ENCODE data around the gene HMGA1.

The HMGA1 gene, protein sequence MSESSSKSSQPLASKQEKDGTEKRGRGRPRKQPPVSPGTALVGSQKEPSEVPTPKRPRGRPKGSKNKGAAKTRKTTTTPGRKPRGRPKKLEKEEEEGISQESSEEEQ

DNA sequence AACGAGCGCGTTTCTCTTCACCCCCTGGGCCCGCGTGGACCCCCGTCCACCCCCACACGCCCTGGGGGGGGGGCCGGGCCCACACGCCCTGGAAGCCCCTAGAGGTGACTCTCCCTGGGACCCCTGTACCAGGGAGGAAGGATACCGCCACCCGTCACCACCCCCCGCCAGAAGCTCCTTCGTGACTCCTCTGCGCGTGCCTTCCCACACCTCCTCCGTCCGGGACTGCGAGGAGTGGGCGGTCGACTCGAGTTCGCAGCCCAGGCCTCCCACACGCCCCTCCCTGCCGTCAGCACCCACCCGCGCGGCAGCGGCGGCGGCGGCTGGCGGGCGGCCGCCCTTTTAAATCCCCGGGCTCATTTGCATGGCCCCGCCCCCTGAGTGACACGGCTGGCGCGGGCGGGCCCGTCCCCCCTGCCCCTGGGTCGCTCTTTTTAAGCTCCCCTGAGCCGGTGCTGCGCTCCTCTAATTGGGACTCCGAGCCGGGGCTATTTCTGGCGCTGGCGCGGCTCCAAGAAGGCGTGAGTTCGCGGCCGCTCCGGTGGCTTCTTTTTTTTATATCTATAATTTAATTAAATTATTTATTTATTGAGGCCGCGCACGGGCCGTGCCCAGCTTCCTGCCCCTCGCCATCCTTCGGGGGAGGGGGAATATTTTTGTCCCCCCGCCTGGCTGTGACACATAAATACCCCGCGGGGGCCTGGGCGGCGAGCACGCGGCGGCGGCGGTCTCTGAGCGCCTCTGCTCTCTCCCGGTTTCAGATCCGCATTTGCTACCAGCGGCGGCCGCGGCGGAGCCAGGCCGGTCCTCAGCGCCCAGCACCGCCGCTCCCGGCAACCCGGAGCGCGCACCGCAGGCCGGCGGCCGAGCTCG, at the start of gene HMGA1:
Gene HMGA1 (plus strand): TSS at position 431 of the 873 bp plus-strand sequence. CDS start 3,908 bp downstream, outside the sequence.
- peak; percentile 73 for DNase-seq

DNA sequence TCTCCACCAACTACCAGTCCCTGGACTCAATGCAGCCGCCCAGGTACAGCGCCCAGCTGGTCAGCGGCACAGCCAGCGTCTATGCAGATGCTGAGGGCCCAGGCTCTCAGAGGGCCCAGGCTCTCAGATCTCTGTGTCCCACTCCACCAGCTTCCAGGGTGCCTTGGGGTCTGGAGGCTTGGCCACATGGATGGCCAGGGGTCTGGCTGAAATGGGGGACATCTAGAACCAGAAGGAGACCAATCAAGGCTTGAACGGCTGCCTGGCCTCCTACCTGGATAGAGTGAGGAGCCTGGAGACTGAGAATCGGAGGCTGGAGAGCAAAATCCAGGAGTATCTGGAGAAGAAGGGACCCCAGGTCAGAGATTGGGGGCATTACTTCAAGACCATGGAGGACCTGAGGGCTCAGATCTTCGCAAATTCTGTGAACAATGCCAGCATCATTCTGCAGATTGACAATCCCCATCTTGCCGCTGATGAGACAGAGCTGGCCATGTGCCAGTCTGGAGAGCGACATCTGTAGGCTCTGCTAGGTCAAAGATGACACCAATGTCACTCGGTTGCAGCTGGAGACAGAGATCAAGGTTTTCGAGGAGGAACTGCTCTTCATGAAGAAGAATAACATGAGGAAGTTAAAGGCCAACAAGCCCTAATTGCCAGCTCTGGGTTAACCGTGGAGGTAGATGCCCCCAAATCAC, 46.7 kb upstream of the HMGA1 start:
- no peak for DNase-seq

DNA sequence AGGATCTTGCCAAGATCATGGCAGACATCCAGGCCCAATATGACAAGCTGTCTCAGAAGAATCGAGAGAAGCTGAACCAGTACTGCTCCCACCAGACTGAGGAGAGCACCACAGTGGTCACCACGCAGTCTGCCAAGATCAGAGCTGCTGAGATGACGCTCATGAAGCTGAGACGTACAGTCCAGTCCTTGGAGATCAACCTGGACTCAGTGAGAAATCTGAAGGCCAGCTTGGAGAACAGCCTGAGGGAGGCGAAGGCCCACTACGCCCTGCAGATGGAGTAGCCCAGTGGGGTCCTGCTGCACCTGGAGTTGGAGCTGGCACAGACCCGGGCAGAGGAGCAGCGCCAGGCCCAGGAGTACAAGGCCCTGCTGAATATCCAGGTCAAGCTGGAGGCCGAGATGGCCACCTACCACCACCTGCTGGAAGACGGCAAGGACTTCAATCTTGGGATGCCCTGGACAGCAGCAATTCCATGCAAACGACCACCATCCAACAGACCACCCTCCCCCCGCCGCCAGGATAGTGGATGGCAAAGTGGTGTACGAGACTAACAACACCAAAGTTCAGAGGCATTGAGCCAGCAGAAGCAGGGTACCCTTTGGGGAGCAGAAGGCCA, 46.1 kb upstream of the HMGA1 start:
- DNase-seq = no peak

DNA sequence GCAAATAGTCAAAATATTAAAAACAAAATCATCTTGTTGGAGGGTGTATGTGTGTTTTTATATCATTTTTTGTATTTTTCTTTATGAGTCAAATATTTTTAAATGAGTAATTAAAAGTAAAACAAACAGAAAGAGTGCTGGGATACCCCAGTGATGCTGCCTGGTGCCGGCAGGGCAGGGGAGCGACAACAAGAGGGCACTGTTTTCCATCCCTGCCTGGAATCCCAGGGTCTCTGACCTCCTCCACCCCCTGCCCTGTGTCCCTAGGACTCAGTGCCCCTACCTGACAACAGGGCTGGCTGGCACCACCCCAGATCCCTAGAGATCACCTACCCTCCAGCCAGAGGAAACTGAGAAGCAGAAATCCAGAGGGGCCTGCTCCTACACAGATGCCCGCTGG, 41.9 kb upstream of the HMGA1 start:
- DNase-seq = no peak

- no peak for DNase-seq
These were observed 41.0 kb upstream of the HMGA1 start for GRCh38 chr6:34195726-34196115.

- peak; percentile 71 for DNase-seq
These were observed 40.4 kb upstream of the HMGA1 start for GRCh38 chr6:34196116-34196832.

GRCh38 chr6:34196833-34197195, 39.9 kb upstream of the HMGA1 start:
- no peak for DNase-seq

GRCh38 chr6:34200340-34200971, 36.2 kb upstream of the HMGA1 start:
- DNase-seq = no peak

DNA sequence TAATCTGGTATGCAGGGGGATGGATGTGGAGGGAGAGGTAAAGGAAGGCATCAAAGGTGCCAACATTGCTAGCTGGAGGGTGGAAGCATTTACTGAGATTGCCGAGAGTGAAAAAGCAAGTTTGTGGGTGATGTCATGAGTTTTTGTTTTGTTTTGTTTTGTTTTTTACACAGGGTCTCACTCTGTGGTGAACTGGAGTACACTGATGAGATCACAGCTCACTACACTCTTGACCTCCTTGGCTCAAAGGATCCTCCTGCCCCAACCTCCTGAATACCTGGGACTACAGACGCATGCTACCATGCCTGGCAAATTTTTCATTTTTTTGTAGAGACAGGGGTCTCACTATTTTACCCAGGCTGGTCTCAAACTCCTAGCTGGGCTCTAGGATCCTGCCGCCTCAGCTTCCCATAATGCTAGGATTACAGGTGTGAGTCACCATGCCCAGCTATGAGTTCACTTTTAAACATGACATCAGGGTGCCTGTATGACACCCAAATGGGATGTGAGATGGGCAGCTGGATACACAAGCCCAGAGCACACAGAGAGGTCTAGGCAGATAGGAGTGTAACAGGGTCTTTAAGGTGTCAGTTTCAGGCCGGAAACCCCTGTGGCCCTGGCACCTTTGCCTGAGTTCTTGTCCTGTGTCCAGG, 35.1 kb upstream of the HMGA1 start:
- no peak for DNase-seq

DNA sequence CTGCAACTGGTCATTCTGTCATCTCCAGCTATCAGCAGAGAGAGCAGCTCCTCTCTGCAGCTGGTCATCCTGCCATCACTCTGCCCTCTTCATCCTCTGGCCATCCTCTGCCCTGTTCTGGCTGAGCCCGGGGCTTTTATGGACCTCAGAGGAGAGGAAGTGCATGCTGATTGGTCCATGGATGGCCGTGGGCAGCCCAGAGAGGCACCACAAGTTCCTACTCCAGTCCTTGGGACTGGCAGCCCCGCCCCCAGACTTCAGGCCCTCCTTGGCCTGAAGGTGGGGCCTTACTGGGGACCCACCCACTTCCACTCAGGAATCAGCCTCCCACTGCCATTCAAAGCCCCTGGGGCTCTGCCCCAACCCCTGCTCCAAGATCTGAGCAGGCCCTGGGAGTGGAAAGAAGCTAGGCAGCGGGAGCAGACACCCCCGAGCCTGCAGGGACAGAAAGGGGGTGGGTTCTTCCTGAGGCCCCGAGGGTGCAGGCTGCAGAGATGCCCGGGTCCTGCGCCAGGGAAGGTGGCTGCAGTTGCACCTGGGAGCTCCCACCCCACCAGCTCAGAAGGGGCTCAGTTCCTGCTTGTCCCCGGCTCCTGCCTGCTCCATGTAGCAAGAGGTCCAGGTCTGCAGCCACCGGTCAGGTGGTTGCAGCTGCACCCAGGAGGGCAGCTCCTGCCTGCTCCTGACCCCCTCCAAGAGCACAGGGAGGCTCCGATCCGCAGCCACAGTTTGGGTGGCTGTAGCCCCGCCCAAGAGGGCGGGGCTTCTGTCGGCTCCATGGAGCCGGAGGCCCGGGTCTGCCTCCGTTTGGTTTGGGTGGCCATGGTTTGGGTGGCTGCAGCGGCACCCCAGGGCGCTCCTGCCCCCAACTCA, 34.1 kb upstream of the HMGA1 start:
- DNase-seq = no peak

GRCh38 chr6:34204693-34205092, 32.0 kb upstream of the HMGA1 start:
- no peak for DNase-seq

DNA sequence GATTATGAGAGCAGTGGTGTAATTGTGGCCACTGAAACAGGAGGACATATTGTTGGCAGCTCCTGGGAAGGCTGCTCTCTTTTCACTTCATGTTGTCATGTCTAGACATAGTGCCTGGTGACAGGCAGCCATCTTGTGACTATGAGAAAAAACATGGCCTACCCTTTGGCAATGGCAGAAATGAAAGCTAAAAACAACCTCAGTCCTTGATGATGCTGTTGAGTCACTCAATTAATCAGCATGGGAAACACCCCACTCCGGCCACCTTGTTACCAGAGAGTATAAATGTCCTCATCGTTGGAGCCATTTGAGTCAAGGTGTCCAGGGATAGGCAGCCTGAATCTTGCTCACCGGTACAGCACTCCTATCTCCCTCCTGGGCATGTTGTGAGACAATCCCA, 31.2 kb upstream of the HMGA1 start:
- no peak for DNase-seq

- DNase-seq = no peak
These were observed 30.8 kb upstream of the HMGA1 start for GRCh38 chr6:34205916-34206315.

GRCh38 chr6:34206726-34207125, 29.9 kb upstream of the HMGA1 start:
- DNase-seq = no peak

DNA sequence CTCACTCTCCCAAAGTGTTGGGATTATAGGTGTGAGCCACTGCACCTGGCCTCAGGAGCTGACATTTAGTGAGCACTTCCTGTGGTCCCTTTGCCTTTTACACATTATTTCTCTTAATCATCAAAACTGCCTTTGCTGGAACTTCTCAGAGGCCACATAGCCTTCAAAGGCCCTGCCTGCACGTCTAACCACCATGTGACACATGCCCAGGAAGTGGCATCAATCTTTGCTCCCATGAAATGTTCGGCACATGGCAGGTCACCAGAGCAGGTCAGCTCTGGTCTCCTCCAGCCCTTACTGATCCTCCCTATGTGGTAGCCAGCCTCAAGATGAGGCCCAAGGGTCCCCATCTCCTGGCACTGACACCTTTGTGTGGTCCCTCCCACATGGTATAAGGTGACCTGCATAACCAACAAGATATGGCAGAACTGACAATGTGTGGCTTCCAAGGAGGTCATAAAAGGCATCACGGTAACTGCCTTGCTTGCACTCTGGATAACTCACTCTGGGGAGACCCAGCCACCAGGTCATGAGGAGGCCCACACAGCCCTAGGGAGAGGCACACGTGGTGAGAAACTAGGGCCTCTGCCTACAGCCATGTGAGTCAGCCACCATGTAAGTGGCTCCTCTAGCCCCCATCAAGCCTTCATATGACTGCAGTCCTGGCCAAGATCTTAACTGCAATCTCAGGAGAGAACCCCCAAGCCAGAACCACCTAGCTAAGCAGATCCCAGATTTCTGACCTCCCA, 28.8 kb upstream of the HMGA1 start:
- no peak for DNase-seq

DNA sequence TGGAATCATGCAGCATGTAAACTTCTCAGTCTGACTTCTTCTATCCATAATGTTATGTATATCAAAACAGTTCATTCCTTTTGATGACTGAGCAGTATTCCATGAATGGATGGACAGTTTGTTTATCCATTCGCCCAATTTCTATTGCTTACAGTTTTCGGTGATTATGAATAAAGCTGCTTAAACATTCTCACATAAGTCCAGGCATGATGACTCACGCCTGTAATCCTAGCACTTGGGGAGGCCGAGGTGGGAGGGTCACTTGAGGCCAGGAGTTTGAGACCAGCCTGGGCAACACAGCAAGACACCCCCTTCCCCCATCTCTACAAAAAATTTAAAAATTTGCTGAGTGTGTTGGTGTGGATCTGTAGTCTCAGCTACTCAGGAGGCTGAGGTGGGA, 22.9 kb upstream of the HMGA1 start:
- DNase-seq = no peak

GRCh38 chr6:34218691-34219090, 18.0 kb upstream of the HMGA1 start:
- DNase-seq = no peak

DNA sequence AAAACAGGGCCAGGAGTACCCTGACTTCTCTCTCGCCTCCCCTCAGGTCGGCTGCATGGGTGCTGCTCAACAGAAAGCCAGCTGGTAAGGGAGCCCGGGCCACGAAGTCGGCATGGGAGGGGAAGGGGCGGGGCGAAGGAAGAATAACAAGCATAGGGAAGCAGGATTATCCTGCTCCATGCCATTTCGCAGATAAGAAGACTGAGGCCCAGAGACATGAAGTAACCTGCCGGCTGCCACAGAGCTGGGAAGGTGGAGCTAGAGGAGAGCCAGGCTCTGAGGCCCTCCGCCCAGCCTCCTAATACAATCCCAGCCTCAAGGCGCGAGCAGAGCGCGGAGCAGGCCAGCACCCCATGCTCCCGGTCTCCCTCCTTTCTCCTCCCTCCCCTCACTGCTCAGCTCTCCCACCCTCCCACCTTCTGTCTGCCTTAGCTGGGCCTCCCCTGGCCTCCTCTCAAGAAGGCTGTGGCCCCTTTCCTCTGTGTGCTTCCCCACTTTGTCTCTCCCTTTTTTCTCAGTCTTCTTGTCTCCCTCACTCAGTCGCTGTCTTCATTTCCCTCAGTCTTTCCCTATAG, 13.2 kb upstream of the HMGA1 start:
- DNase-seq = peak; percentile 53
